Measurements from ENCODE around the gene AKAP13.

DNA sequence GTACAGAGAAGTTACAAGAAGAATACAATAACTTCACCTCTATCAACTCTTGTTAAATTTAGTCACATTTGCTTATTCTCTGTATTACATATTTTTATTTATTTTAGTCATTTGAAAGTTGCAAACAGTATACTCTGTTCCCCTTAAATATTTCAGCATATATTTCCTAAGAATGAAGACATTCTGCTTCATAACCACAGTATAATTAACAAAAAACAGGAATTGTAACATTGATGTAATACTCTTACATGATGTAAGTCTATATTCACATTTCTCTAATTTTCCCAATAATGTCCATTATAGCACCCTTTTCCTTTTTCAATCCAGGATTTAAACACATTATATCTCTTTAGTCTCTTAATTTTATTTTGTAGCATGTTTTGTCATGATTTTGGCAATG lies 112.0 kb downstream of the AKAP13 start:
- TF ChIP-seq EP300 (IDR thresholded peaks at IDR 0.05; ENCODE audit: borderline replicate concordance in 1 of 2, low read depth in 1 of 2, low read length in 1 of 2) = no peak
- no peak for TF ChIP-seq GABPA (IDR thresholded peaks at IDR 0.05; ENCODE audit: low read depth)
- TF ChIP-seq YY1 (IDR thresholded peaks at IDR 0.05; ENCODE audit: low read depth) = no peak
- TF ChIP-seq, protein P1, sequence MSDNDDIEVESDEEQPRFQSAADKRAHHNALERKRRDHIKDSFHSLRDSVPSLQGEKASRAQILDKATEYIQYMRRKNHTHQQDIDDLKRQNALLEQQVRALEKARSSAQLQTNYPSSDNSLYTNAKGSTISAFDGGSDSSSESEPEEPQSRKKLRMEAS (IDR thresholded peaks at IDR 0.05; ENCODE audit: low read depth) = no peak
- TF ChIP-seq, protein P2, sequence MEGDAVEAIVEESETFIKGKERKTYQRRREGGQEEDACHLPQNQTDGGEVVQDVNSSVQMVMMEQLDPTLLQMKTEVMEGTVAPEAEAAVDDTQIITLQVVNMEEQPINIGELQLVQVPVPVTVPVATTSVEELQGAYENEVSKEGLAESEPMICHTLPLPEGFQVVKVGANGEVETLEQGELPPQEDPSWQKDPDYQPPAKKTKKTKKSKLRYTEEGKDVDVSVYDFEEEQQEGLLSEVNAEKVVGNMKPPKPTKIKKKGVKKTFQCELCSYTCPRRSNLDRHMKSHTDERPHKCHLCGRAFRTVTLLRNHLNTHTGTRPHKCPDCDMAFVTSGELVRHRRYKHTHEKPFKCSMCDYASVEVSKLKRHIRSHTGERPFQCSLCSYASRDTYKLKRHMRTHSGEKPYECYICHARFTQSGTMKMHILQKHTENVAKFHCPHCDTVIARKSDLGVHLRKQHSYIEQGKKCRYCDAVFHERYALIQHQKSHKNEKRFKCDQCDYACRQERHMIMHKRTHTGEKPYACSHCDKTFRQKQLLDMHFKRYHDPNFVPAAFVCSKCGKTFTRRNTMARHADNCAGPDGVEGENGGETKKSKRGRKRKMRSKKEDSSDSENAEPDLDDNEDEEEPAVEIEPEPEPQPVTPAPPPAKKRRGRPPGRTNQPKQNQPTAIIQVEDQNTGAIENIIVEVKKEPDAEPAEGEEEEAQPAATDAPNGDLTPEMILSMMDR (IDR thresholded peaks at IDR 0.05) = no peak

All from SK-N-SH (cell line).